Activated CD8-positive, alpha-beta memory T cell treated with anti-CD3 and anti-CD28 coated beads for 36 hours (primary cell): Measurements from ENCODE around the gene AP3B2. TPM values are rescaled to one million over a fixed set of nuclear protein-coding genes. Genes with fewer than 3 reads are reported as not detected.
"Not testable (repeated sequence)": the region's sequence is repeated elsewhere in the genome, so short reads cannot be mapped to it uniquely, and the experiment has no call there.

Experiments used
- CTCF ChIA-PET: fragments of 350-600 bp; sonication (Branson Sonifier 250); formaldehyde crosslinking; loops from one replicate; lab custom pipeline; 2021; ENCODE audit warnings: antibody characterized with exemption; lab: Charles Lee
- POLR2A ChIA-PET: fragments of 350-600 bp; sonication (Branson Sonifier 250); formaldehyde crosslinking; loops from one replicate; lab custom pipeline; 2021; ENCODE audit warnings: antibody characterized with exemption; lab: Charles Lee
- total RNA-seq, 2 experiments: library from RNA; stranded (reverse); gene quantifications; one replicate each; pipeline ENCODE4 v1.2.3, GENCODE V29; 2021

AP3B2 gene
- total RNA-seq, 2 experiments from 2014 or later, result 0.44 to 0.53 TPM

DNA sequence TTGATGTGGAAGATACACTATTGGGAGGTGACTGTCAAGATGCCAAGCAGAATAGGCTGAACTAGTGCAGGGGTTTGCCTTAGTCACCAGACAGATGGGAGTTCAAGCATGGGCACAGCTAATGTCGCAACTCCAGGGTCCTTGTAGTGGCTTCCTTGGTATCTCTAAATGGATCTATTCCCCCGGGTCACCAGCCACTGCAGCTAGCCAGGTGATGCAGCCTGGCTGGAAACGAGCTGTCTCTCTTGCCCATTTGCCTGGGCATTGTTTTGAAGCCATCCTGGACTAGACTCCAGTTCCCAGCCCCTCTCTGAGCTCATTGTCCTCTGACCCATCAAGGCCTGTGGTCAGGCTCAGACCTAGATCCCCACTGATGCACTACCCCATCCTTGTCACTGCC lies 54.1 kb downstream of the AP3B2 start:
- ChIA-PET POLR2A (interaction anchor here (0.6 kb wide), 1 partner anchor 14 kb away, joined by 3 read pairs; no protein-coding TSS in a partner anchor), CTCF (no interaction called here)

DNA sequence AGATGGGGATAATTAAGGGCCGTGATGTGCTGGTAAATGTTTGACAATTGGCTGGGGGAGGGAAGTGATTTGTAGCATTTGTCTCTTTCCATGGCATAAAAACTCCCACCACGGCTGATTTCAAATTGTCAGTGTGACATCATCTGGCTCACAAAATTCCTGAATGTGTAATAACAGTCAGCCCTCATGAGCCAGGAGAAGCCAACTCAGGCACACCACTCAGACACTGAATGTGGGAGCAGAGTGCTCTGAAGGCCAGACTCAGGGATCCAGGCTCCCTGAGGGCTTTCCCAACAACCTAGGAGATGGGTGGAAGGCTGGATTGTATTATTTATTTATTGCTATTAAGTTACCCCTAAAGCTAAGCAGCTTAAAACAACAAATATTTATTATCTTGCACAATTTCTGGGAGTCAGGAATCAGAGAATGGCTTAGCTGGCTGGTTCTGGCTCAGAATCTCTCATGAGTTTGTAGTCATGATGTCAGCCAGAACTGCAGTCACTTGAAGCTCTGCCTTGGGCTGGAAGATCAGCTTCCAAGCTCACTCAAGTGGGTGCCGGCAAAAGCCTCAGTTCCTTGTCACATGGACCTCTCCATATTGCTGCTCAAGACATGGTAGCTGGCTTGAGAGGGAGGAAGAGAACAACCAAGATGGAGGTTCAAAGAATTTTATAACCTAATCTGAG lies 56.0 kb downstream of the AP3B2 start:
- ChIA-PET CTCF (no interaction called here), POLR2A (no interaction called here)

DNA sequence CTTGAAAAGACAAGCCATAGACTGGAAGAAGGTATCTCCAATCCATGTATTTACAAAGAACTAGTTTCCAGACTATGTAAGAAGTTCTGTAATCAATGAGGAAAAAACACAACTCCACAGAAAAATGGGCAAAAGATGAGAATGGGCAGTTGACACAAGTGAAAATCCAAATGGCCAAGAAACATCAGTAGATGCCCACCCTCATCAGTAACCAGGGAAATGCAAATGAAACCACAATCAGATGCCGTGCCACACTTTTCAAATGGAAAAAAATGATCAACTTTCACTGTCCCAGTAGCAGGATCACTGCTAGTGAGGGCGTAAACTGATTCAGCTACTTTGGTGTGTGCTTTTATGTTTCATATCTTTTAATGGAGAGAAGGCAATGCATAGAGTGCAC lies 58.0 kb downstream of the AP3B2 start:
- POLR2A ChIA-PET, result no interaction called here
- CTCF ChIA-PET, result interaction anchor here (0.7 kb wide), 1 partner anchor 16 kb away, joined by 3 read pairs; no protein-coding TSS in a partner anchor

DNA sequence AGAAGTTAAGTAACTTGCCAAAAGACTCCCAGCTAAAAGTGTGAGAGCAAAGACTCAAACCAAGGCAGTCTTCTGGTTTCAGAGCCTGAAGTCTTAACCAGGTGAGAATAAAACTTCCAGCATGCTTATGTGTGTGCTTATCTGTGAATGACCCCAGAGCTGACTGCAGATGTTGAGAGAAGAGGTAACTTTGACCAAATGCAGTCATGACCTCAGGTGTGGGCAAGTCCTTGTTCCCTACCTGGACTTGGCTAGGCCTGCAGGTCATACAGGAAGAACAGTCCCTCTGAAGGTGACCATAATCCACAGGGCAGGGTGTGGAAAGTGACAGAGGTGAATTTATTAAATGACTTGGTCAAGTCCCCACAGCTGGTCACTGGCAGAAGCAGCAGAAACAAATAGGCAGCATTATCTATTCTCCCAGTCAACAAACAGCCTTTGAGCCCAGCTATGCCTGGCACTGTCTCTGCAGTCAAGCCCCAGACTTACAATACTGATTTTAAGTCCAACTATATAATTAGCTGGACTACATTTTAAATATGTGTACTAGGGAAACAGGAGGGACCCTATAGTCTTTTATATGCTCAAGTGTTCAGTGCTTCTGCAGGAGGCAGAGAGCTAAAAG lies 59.5 kb downstream of the AP3B2 start:
- ChIA-PET CTCF (no interaction called here), POLR2A (no interaction called here)

DNA sequence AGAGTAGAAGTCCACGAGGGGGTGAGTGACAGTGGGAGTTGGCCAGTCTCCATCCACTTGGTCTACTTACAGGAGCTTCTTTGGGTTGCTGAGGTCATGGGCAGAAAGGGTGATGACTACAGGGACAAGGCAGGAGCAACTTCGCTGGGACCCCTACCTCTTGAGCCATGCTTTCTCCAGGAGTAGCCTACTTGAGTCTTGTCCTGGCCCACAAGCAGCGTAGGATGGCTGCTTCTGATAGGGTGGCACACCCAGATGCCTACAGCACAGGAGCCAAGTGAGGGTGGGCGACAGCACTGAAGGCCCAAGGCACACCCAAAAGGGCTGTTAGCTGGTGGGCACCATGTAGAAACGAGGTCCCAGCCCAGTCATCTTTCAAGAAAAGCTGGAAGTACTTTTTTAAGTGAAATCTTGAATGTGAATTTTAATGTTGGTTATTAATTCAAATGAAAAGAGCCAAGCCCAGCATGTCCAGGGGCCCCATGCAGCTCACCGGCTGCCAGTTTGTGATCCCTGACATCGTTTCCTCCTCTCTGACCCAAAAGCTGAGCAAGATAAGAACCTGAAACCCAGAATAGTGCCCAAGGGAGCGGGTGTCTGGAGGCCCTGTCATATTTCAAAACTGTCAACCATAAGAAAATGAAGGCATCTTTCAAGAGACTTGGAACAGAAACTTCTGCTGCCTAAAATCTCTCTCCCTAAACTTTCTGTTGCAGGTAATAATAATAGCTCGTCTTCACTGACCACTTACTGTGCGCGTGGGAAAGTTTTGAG lies 60.3 kb downstream of the AP3B2 start:
- ChIA-PET CTCF (no interaction called here), POLR2A (no interaction called here)

DNA sequence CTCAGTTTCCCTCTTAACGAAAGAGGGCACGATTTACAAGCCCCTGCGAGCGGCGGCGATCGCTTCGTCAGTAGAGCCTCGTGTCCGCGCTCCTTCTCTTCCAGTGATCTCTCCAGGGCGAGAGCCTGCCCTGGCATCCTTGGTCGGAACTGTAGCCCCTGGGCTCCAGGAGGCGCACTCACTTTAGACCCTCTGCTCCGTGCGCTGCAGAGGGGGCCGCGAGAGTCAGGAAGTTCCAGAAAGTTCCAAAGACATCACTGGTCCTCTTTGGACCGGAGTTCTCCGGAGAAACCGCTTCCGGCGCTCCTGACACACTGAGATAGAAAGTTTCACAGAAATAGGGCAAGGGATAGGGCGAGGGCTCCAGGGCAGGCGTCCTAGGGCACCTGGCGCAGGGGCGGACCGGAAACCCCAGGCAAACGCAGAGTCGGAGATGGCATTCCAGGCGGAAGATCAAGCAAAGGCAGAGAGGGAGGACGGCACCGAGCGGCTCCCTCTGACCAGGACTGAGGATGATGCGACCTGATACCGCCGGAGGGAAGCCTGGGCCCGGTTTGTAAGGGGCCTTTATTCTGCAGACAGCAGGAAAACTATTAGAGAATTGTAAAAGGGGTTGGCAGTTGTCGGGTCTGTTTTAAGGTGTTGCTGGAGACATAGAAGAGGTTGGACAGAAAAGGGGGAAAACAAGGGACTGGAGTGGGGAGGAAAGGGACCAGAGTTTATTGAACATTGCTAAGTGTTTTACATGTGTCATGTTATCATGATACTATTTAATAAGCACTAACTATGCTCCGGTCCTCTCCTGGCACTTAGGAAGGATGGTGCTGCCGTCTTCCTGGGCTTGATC lies 61.2 kb downstream of the AP3B2 start:
- POLR2A ChIA-PET, result no interaction called here
- CTCF ChIA-PET, result no interaction called here

DNA sequence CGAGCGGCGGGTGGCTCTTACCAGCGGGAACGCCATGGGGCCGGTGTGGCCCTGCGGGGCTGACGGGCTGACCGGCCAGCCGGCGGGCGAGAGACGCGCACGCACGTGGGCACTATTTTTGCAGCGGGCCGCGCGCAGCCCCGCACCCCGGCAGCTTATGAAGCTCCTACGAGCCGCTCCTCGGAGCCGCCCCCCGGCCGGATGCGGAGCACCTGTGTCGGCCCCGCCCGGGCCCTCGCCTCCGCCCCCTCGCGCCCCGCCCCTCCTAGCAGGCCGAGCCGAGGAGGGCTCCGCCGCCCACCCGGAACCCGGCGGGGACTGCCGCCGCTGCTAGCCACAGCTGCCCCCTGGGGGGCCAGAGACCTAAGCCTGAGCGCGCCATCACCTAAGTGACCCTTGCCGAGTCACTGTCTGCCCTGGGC lies 61.8 kb downstream of the AP3B2 start:
- POLR2A ChIA-PET, result no interaction called here
- CTCF ChIA-PET, result no interaction called here

DNA sequence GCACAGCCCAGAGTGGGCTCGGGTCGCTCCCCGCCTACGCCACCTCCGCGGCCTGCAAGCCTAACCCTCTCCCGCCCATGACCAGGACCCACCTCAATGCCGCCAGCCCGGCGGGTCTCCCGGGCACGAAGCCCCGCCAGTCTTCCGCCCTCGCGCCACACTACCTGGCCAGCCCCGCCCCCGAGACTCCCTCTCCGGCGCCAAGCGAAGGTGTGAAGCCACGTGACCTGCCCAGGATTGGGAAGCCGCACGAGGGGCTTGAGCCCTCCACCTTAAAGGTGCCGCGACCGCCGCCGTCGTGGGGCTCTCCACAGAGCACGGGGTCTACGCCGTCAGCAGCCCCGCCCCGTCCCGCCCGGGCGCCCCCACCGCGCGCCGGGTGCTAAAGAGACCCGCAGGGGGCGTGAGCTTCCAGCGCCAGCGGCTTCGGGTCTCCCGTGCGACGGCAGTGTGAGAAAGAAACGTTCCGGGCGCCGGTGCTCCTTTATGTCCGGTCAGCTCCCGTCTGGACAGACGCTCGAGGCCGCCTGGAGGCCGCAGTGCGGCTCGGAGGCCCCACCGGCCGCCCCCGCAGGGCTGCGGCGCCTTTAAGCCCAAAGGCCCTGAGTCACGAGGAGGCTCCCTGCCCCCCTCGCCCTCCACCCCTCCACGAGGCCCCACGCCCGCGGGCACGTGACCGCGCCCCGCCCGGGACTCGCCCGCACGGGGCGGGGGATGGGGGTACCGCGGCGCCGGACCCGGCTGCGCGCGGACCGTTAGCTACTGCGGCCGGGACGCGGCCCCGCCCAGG lies 62.4 kb downstream of the AP3B2 start, which contains the start of gene CPEB1:
Gene CPEB1 (minus strand): TSS at position 319 of the 790 bp plus-strand sequence. CDS start 18,904 bp downstream, outside the sequence.
- POLR2A ChIA-PET, result no interaction called here
- CTCF ChIA-PET, result no interaction called here

DNA sequence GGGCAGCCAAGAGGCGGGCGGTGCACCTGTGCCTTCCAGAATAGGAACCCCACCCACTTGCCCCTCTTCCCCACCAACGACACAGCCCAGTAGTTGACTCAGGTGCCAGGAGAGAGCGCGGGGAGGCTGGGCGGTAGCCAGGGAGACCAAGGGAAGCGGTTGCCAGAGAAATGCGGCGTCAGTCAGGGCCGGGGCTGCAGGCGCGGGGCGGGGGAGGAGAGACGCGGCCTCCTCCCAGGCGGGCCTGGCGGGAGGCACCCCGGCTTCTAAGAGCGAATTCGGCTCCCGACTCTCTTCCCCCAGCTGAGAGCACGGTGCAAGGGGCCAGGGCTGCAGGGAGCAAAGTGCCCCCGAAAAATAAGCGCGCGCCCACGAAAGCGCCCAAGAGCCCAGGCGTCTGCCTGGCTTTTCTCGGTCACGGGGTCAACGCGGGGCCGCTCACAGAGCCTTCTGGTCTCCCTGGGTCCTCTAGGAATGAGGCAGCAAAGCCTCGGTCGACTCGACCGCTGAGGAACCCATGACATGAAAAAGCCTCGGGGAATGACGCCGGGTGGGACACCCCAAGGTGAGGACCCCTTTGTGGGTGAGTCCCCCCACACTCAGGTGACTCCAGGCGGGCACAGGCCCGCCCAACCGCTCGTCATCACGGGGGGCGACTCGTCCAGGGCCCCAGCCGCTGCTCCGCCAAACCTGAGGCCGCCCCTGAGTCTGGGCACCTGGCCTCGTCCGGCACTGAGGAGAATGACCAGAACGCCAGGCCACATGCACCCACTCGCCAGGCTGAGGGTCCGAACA lies 63.2 kb downstream of the AP3B2 start:
- ChIA-PET CTCF (interaction anchor here (1.4 kb wide), 1 partner anchor 106 kb away, joined by 4 read pairs; the partner anchor contains the start of gene RPS17), POLR2A (no interaction called here)

DNA sequence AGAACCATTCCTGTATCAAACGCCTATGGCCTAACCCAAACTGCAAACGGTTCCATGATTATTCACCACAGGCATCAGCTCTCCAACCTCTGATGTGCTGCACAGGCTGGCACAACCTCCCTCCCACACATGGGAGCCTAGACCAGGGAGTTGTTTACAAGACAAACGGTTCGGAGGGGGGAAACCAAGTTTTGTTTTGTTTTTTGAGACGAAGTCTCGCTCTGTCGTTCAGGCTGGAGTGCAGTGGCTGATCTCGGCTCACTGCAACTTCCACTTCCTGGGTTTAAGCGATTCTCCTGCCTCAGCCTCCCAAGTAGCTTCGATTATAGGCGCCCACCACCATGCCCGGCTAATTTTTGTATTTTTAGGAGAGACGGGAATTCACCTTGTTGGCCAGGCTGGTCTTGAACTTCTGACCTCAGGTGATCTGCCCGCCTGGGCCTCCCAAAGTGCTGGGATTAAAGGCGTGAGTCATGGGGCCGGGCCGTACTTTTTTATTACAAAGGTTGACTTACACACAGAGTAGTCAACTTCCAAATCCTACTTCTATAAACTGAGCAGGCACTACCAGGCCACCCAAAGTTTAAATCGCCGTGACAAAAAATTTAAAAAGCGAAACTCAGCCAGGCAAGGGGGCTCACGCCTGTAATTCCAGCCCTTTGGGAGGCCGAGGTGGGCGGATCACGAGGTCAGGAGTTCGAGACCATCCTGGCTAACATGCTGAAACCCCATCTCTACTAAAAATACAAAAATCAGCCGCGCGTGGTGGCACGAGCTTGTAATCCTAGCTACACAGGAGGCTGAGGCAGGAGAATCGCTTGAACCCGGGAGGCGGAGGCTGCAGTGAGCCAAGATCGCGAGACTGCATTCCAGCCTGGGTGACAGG lies 64.5 kb downstream of the AP3B2 start:
- CTCF ChIA-PET, result interaction anchor here (1.4 kb wide), 1 partner anchor 105 kb away, joined by 4 read pairs; the partner anchor contains the start of gene RPS17
- POLR2A ChIA-PET, result not testable (repeated sequence)

DNA sequence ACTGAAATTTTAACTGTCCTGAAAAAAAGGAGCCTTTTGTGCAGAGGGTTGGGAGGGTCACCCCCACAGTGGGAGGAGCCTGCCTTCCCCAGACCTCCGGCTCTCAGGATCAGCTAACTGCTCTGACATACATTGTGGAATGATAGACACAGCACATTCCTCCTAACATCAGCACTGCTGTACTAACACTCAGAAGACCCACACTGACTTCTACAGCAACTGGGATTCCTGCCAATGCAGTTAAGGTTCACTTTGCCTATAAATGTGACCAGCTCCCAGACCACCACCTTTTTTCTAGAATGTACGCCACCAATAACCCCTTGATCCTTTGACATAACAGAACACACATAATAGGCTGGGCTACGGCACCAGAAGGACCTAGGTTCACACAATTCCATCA lies 65.7 kb downstream of the AP3B2 start:
- POLR2A ChIA-PET, result no interaction called here
- CTCF ChIA-PET, result no interaction called here

DNA sequence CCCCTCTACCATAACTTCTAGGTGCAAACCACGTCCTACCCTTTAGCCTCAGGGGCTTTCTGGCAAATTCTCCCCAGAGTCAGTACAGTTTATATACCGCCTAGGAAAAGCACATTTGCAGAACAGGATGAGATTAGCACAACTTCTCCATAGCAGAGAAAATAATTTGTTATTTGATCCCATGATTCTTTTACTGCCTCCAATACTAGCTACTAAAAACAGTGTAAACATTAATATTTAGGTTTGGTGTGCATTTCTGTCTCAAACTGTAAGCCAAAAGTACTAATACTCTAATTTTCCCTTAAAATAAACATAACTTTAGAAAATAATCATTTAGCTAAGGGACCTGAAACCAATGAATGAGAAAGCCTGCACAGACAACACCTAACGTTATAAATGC lies 67.0 kb downstream of the AP3B2 start:
- ChIA-PET CTCF (no interaction called here), POLR2A (no interaction called here)

DNA sequence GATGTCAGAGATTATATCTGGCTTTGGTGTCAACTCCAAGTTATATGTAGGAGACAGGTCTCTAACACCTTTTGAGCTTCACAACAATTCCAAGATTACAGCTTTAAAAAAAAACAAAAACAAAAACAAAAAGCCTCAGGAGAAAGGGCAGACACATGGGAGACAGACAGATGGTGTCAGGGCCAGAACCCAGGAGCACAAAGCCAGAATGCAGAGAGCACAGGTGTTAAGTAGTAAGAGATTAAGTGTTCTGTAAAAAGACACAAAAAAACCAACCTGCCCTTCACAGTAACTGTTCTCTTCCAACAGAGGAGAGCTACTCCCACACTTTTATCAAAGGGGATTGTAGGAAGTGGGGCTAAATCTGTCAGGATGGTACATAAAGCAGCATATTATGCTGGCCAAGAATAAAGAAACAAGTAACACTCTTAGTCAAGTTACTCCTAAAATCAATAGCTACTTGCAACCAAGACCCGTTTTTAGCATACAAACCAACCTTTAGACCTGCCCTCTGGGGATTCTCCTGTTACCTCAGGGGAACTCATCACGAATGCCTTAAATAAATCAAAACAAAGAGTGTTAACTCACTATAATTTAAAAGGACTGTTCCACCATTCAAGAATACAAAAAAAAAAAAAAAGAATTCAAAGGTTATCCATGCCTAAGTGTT lies 68.4 kb downstream of the AP3B2 start:
- CTCF ChIA-PET, result no interaction called here

DNA sequence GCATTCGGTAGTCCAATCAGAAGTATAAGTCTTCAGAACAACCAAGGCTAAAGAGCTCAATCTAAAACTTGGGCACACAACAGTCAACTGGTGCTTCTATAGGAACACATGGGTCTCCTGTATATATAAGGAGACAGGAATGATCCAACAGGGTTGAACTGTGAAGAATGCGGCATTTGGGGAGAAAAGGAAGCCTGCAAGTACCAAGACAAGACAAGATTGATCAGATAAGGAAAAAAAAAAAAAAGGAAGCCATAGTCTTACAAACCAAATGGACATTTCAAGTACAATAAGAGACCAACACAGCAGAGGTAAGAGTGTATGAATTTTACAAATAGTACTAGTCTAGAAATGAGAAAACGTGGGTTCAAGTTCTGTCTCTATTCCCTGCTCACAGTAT lies 69.0 kb downstream of the AP3B2 start:
- CTCF ChIA-PET, result no interaction called here
- POLR2A ChIA-PET, result no interaction called here

More for the DNA sequence above, 68.4 kb downstream of the AP3B2 start:
- POLR2A ChIA-PET, result no interaction called here

DNA sequence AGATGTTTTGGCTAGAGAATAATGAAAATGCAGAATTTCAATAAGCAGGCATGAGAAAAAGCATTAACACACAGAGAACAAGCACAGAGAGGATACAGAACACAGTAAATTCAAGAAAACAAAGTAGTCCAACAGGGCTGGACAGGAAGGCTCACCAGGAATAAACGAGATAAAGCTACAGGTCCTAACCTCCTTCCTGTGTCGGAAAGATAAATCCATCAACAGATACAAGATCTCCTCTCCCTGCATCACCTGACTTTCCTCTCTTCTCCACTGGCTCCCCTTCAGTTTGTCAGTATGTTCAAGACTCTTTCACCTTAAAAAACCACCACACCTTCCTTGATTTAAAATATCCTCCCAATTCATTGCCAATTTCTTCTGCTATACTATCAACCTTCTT lies 73.9 kb downstream of the AP3B2 start:
- POLR2A ChIA-PET, result no interaction called here
- CTCF ChIA-PET, result interaction anchor here (0.6 kb wide), 1 partner anchor 15 kb away, joined by 3 read pairs; no protein-coding TSS in a partner anchor

DNA sequence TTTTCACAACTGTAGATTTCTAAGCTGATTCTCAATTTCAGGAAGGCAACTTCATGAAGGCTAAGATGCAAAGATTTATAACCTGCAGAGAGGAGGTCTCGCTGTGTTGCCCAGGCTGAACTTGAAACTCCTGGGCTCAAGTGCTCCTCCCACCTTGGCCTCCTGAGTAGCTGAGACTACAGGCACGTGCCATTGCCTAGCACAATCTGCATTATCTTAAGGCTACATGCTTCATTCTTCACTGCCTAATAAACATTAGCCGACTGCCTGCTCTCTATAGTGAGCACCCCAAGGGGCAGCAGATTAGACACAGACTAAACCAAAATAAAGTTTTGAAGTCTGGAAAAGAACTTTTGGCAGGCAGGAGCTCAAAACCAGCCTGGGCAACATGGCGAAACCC lies 79.6 kb downstream of the AP3B2 start:
- ChIA-PET POLR2A (no interaction called here), CTCF (no interaction called here)
